NOMO-1 treated with dmso at 0.1 percent for 144 hours (cell line): Measurements from ENCODE around the gene CTSF.
A peak's percentile ranks its signal among the peaks of the same experiment; 100 is the strongest.
"Not testable (repeated sequence)": the region's sequence is repeated elsewhere in the genome, so short reads cannot be mapped to it uniquely, and the experiment has no call there.

Experiments used
- DNase-seq: peaks from one replicate; lab custom pipeline; 2025; ENCODE audit not compliant: unreplicated experiment; lab: John Stamatoyannopoulos, UW

CTSF gene

DNA sequence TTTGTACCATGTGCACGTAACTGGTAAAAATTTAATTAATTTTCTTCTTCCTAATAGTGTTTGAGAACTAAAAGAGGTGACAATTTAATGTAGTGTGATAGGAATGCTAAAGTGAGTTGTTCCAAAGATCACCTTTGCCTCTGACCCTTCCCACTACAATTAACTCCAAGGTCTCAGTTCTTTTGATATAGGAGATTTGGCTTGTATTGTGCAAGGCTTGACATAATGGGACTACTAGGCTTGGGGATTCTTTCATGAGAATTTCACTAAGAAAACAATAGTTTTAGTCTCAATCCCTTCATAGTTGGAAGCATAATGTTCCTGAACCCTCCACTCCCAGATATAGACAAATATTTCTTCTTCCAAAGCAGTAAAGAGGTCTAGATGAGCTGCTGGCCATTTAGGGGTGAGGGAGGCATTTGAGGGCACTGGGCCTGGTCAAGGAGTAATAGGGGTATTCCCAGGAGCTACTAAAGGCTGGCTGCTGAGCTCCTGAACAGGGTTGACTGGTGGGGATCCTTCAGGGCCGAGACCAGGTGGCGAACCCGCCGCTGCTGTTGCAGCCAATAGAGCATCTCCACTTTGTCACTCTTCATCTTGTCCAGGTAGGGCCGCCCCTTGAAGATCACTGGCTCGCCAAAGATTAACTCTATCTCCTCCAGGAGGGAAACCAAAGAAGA is 21.7 kb upstream of the CTSF start:
- DNase-seq = no peak

DNA sequence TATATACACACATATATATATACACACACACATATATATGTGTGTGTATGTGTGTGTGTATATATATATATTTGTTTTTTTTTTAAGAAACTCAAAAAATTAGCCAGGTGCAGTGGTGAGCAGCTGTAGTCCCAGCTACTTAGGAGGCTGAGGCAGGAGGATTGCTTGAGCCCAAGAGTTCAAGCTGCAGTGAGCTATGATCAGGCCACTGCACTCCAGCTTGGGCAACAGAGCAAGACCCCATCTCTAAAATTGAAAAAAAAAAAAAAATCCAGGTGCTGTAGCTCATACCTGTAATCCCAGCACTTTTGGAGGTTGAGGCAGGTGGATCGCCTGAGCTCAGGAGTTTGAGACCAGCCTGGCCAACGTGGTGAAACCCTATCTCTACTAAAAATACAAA is 20.9 kb upstream of the CTSF start:
- not testable (repeated sequence) for DNase-seq

DNA sequence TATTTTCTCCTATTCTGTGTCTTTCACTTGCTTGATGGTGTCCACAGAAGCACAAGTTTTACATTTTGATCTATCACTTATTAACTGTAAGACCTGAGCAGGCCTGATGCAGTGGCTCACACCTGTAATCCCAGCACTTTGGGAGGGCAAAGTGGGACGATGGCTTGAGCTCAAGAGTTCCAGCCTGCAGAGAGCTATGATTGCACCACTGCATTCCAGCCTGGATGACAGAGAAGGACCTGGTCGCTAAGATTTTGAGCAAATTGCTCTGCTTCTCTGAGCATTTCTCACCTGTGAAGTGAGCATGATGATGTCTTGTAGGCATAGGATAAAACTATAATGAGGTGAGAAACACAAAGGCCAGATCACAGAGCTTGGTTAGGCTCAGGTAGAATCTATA is 17.7 kb upstream of the CTSF start:
- DNase-seq = no peak

GRCh38 chr11:66585447-66585846 is 17.0 kb upstream of the CTSF start:
- not testable (repeated sequence) for DNase-seq

DNA sequence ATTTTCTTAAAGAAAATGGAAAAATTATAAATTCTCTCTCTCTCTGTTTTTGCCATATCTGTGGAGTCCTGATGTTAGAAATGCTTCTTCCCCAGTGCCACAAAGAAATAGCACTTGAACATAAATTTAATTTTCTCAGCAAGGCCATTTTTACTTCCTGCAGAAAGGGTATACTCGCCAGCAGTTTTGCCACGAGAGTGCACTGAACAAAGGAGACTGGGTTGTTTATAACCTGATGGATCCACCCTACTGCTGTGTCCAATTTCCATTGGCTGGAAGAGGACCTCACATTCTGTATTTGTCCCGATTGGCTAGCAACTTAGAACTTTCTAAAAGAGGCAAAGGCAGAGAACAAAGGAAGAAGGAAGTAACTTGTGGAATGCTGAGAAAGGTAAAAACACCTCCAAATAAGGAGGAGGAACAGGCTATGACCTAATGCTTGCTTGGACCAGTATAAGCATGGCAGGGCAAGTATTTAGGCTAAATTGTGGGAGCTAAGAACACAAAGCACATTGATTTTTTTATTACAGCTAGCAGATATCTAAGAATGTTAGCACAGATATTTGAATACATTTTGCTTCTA is 14.2 kb upstream of the CTSF start:
- DNase-seq = not testable (repeated sequence)

DNA sequence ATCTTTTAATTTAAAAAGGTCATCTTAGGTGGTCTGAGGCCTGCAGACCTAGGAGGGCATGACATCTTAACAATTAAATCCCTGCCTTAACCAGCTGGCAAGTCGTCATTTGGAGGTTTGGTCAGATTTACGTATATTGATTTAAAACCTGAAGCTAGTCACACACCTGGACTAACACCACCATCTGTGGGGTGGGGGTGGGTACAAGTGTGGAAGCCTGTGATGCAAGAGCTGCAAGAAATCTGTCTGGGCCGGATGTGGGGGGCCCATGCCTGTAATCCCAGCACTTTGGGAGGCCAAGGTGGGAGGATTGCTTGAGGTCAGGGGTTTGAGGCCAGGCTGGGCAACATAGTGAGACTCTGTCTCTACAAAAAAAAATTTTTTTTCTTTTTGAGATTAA is 12.9 kb upstream of the CTSF start:
- no peak for DNase-seq

DNA sequence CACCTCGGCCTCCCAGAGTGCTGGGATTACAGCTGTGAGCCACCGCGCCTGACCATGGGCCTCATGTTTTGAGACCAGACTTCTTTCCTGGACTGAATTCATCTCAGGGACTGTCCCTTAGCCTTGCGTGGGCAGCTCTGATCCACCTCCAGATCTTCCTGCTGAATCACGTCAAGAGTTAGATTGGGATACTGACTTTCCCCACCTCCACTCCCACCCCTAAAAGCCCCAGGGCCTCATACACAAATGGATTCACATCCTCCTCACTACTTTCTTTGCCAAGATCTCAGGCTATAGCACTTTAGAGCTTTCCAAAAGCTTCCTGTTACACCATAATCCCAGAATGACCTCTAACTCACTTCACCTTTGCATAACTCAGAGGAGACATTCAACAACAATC is 12.4 kb upstream of the CTSF start:
- DNase-seq = no peak

DNA sequence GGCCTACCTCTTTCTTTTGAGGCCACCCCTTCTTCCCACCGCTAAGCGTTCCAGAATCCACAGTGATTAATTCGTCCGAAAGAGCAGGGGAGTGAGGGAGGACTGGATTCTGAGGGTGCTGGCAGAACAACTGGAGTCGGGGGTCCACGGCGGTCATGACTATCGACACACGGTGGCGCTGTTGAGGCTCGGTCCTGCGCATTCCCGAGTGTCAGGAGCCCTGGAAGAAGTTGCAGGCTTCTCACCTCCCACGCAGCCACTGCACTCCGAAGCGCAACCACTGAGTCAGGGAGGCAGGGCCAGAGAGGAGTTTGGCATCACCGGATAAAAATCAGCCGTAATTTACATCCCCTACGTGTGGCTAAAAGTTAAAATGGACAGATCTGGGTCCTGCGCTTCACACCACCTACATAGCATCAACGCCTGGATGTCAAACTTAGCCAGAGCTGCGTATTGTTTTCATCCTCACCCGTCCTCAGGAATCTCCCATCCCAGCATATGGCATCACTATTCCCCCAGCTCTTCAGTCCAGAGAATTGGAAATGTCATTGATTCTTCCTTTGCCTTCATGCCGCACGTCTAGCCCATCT is 10.7 kb upstream of the CTSF start:
- DNase-seq = peak; percentile 27

DNA sequence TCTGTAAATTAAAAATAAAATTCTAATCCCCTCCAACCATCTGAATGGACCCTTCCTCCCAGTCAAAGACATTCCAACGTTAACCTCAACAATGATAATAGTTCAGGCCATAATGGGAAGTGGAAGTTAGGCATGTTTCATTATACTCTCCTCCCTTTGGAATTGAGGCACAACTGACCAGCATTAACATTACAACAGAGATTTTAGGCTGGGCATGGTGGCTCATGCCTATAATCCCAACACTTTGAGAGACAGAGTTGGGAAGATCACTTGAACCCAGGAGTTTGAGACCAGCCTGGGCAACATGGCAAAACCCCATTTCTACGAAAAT is 2.4 kb upstream of the CTSF start:
- no peak for DNase-seq

- no peak for DNase-seq
Measured at GRCh38 chr11:66570079-66570849, 1.9 kb upstream of the CTSF start.

DNA sequence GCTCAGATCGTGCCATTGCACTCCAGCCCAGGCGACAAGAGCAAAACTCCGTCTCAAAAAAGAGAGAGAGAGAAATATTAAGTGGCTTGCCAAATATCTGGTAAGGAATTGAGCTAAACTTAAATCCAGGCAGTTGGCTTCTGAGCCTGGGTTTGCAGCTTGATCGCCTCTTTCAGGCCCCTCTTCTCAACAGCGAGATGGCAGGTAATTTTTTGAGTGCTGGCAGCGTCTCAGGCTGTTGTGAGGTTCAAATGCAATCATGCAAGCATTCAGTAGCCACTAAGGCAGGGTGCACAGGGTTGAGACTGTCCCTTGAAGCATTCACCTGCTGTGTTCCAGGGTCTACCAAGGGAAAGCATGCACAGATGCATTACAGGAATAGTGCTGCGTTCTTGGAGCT is 670 bp upstream of the CTSF start:
- DNase-seq = no peak

DNA sequence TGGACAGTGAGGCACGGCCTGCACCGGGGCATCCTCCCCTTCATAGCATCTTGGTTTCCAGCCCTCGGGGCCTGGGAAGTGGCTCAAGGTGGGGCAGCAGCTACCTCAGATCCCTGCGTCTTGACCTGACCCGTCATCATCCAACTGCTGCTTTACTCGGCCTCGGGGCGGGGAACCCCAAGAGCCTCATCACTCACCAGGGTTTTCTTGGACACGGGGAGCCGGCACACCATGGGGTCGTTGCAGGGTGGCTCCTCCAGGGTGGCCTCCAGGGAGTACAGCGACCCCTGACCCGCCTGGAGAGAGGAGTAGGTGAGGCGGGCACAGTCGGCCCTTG is 651 bp downstream of the CTSF start:
- DNase-seq = no peak

DNA sequence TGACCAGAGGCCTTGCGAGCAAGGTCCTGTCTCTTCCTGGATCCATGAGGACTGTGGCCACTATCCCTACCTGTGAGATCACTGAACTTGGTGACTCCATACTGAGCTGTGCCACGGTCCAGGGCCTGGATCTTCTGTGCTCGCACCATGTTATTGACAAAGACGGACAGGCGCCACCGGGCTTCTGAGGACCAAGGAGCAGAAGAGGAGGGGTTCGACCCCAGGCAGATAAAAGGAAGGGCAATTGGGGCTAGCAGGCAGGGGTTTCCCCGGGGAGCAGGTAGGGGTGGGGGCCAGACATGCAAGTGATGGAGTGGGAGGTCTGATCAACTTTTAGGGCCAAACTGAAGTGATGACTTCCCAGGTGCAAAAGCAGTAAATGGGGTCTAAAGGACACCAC is 2.2 kb downstream of the CTSF start:
- DNase-seq = no peak

DNA sequence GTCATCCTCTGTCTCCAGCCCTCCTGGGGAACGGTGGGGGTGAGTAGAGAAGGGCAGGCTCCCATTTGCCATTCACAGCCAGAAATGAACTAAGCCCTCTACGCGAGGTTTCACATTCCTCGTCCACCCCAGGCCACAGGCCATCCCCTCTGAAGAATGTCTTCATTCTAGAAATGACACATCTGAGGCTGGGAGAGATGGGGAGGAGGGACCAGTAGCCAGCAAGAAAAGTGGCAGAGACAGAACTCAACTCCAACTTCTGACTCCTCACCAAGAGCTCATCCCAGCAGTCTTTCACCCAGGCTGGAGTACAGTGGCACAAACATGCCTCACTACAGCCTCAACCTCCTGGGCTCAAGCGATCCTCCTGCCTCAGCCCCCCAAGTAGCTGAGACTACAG is 3.4 kb downstream of the CTSF start:
- no peak for DNase-seq

DNA sequence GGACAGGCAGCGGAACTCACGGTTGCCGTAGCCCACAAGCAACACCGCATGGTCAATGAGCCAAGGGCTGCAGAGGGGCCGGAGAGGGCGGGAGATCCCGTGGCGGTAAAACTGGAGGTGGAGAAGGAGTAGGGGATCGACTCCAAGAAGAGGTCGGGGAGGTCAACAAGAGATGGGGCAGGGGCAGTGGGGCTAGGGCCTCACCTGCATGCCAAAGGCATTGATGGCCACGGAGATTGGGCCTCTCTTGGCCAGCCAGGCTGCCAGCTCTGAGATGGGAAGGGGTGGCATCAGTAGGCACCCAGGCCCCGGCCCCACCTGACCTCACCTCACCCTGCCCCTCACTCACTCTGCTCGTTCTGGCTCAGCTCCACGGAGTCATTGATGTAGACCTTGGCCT is 3.9 kb downstream of the CTSF start:
- no peak for DNase-seq

- DNase-seq = no peak
Measured at GRCh38 chr11:66563832-66564231, 4.6 kb downstream of the CTSF start.

- no peak for DNase-seq
Measured at GRCh38 chr11:66562907-66563583, 5.4 kb downstream of the CTSF start.

- DNase-seq = no peak
Measured at GRCh38 chr11:66562275-66562674, 6.1 kb downstream of the CTSF start.

DNA sequence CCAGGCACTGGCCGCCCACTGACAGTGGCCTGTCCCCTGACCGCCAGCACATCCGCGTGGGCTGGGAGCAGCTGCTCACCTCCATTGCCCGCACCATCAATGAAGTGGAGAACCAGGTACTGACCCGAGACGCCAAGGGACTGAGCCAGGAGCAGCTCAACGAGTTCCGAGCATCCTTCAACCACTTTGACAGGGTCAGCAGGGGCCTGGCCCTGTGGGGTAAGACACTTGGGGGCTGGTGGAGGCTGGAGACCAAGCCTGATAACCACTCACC is 6.5 kb downstream of the CTSF start:
- DNase-seq = no peak

GRCh38 chr11:66561178-66561974 is 7.0 kb downstream of the CTSF start:
- DNase-seq = no peak
